Thyroid gland (tissue), 4 donors: ENCODE data around the gene FERD3L. TPM values are rescaled to one million over a fixed set of nuclear protein-coding genes. Genes with fewer than 3 reads are reported as not detected.
A peak's percentile ranks its signal among the peaks of the same experiment; 100 is the strongest.

Source experiments
- DNase-seq, 2 donors: peaks; one replicate each; pipeline ENCODE4 v3.0.0-alpha.2; 2019
- H3K27ac ChIP-seq, 3 donors: fragments of 200-600 bp; sonication (generic); 1 replicate in 2 of 3; 2 replicates in 1 of 3; pipeline ENCODE4 v1.5.1; 2016 to 2019; ENCODE audit warnings: mild to moderate bottlenecking in 1 of 3, moderate library complexity in 1 of 3
- H3K27me3 ChIP-seq: fragments of 200-600 bp; sonication (generic); one replicate; pipeline ENCODE4 v1.5.1; 2019
- H3K36me3 ChIP-seq, 2 donors: fragments of 200-600 bp; sonication (generic); one replicate each; pipeline ENCODE4 v1.5.1; 2016 to 2019
- H3K4me1 ChIP-seq, 2 donors: fragments of 200-600 bp; sonication (generic); one replicate each; pipeline ENCODE4 v1.5.1; 2017 to 2019
- H3K4me3 ChIP-seq, 3 donors: fragments of 200-600 bp; sonication (generic); replicated peaks in 1 of 3; 1 replicate in 2 of 3; 2 replicates in 1 of 3; pipeline ENCODE4 v1.5.1; 2016; ENCODE audit warnings: mild to moderate bottlenecking in 1 of 3
- H3K9me3 ChIP-seq: fragments of 200-600 bp; sonication (generic); one replicate; pipeline ENCODE4 v1.5.1; 2017
- POLR2A ChIP-seq, 2 donors: fragments of 450-650 bp; IDR thresholded peaks; one replicate each; pipeline ENCODE4 v1.6.1; 2017; ENCODE audit warnings: antibody characterized with exemption in 2 of 2, mild to moderate bottlenecking in 2 of 2, moderate library complexity in 1 of 2
- WGBS, 2 donors: methylation state at CpG; one replicate each; pipeline ENCODE4 v1.1.5; 2017; 5-methylcytosine and 5-hydroxymethylcytosine counted together
- intact Hi-C: fragments of 100-400 bp; cut with DNase I; formaldehyde crosslinking; loops from one replicate; pipeline ENCODE4 v1.15.1; 2023
- total RNA-seq, 4 donors: library from RNA; depleted of rRNA; stranded (reverse); fragments of >200 nt; gene quantifications; one replicate each; pipeline ENCODE4 v1.2.3, GENCODE V29; 2016
- TF ChIP-seq, protein P1 (sequence below), 6 experiments: fragments of 200-600 bp in 3 of 6; fragments of 450-650 bp in 3 of 6; sonication (generic) in 3 of 6; IDR thresholded peaks; one replicate each; pipeline ENCODE4 v1.5.1; 2016 to 2019; ENCODE audit warnings: antibody characterized with exemption in 6 of 6, mild to moderate bottlenecking in 2 of 6, inconsistent platforms in 1 of 6, moderate library complexity in 1 of 6

The FERD3L gene
- total RNA-seq, 4 donors from 2014 or later, result not detected

- H3K27ac ChIP-seq, result peak within 1 kb of the TSS in 2 of 3 donors; percentile 14 to 20
- 2 to 3% methylated on average over 13 to 21 of the region's 91 CpGs for WGBS, 2 donors
- peak within 1 kb of the TSS in 2 of 3 donors; percentile 18 to 44 for H3K4me3 ChIP-seq
- peaks cover 20 to 33% of the 10 kb centered on the region in 2 donors for H3K4me1 ChIP-seq
- no peaks in the 10 kb centered on the region for H3K36me3 ChIP-seq
- intact Hi-C loops, result no loop called here
- H3K9me3 ChIP-seq, result no peaks in the 10 kb centered on the region
- TF ChIP-seq POLR2A (IDR thresholded peaks at IDR 0.05), result no peak
- TF ChIP-seq, protein P1, sequence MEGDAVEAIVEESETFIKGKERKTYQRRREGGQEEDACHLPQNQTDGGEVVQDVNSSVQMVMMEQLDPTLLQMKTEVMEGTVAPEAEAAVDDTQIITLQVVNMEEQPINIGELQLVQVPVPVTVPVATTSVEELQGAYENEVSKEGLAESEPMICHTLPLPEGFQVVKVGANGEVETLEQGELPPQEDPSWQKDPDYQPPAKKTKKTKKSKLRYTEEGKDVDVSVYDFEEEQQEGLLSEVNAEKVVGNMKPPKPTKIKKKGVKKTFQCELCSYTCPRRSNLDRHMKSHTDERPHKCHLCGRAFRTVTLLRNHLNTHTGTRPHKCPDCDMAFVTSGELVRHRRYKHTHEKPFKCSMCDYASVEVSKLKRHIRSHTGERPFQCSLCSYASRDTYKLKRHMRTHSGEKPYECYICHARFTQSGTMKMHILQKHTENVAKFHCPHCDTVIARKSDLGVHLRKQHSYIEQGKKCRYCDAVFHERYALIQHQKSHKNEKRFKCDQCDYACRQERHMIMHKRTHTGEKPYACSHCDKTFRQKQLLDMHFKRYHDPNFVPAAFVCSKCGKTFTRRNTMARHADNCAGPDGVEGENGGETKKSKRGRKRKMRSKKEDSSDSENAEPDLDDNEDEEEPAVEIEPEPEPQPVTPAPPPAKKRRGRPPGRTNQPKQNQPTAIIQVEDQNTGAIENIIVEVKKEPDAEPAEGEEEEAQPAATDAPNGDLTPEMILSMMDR (IDR thresholded peaks at IDR 0.05), result no peak
- peaks cover 67% of the 10 kb centered on the region for H3K27me3 ChIP-seq
- DNase-seq, result peak in 1 of 2 donors; percentile 12
Observed at GRCh38 chr7:19117091-19117869, 27.9 kb downstream of the FERD3L start, which contains the start of gene TWIST1. TWIST1 (minus strand) TSS chr7:19117636; CDS start chr7:19117321, 315 bp downstream.

DNA sequence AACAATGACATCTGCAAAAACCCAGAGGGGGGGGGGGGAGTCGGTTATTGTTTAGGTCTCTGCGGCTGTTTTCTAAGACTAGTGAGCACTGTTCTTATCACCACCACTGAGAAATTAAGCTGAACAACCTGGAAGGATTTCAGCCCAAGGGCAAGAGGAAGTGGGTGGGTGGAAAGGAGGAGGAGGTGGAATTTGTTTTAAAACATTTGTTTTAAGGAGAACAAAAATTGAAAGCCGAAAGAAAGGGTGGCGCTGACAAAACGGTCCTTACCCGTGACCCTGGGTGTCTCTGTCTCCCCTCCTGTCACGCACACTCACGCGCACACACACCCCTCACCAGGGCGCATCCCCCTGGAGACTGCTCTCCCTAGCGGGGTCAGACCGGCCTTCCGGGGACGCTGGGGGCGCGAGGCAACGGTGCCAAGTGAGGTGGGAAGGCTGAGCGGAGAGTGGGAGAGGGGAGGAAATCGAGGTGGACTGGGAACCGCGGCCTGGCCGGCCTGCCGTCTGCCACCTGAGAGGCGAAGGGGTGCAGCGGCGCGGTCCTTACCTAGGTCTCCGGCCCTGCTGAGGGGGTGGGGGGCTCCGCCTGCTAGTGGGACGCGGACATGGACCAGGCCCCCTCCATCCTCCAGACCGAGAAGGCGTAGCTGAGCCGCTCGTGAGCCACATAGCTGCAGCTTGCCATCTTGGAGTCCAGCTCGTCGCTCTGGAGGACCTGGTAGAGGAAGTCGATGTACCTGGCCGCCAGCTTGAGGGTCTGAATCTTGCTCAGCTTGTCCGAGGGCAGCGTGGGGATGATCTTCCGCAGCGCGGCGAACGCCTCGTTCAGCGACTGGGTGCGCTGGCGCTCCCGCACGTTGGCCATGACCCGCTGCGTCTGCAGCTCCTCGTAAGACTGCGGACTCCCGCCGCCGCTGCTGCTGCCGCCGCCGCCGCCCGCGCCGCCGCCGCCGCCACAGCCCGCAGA is 28.8 kb downstream of the FERD3L start:
- H3K27me3 ChIP-seq, result peaks cover 69% of the 10 kb centered on the region
- peak in 1 of 2 donors; percentile 3 for DNase-seq

GRCh38 chr7:19114551-19114855 is 30.7 kb downstream of the FERD3L start:
- TF ChIP-seq, protein P1 (IDR thresholded peaks at IDR 0.05), result no peak
- no peak for TF ChIP-seq POLR2A (IDR thresholded peaks at IDR 0.05)
- 19 to 21% methylated on average over 2 of the region's 2 CpGs for WGBS, 2 donors
- H3K4me3 ChIP-seq, result no peak overlapping the region
- no peaks in the 10 kb centered on the region for H3K9me3 ChIP-seq
- no peaks in the 10 kb centered on the region for H3K36me3 ChIP-seq
- no peak overlapping the region for H3K27ac ChIP-seq
- peaks cover 20 to 34% of the 10 kb centered on the region in 2 donors for H3K4me1 ChIP-seq
- peaks cover 60% of the 10 kb centered on the region for H3K27me3 ChIP-seq
- no peak for DNase-seq
- intact Hi-C loops, result no loop called here

More for the DNA sequence above, 28.8 kb downstream of the FERD3L start:
- Histone ChIP-seq H3K4me1 (peaks cover 20 to 34% of the 10 kb centered on the region in 2 donors), H3K27ac (no peak overlapping the region), H3K36me3 (no peaks in the 10 kb centered on the region), H3K4me3 (peak overlapping the region in 2 of 3 donors; percentile 18 to 44), H3K9me3 (no peaks in the 10 kb centered on the region)
- intact Hi-C loops, result no loop called here
- TF ChIP-seq, protein P1 (IDR thresholded peaks at IDR 0.05), result no peak
- 1 to 3% methylated on average over 34 to 52 of the region's 70 CpGs for WGBS, 2 donors

DNA sequence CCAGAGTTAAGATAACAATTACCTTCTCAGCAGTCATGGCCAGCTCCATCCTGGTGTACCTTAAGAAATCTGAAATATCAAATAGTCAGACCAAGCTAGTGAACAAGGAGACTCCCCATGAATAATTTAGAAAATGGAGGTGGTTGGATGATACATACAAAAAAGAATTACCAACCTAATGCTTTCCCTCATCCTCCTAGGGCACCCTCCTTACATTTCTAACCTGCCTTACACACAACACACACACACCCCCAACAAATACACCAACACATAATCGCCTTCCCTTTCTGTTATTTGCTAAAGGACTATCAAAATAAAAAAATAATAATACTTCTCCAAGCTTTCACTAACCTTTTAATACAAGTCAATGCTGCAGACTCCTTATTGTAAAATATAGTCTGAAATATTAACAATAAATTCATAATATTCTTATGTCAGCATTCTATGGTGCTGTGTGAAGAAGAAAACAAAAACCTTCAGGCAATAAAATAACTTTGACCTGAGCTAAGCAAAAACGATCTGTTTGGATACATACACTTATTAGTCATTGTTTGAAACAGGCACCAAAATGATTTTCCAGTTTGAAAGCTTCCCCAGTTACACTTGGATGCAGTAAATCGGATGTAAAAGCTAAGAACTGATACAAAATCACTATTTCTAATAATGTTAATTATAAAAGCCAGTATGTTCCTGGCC is 31.2 kb downstream of the FERD3L start:
- Histone ChIP-seq H3K4me1 (peaks cover 20 to 34% of the 10 kb centered on the region in 2 donors), H3K9me3 (no peaks in the 10 kb centered on the region), H3K4me3 (no peak overlapping the region), H3K36me3 (no peaks in the 10 kb centered on the region), H3K27ac (no peak overlapping the region), H3K27me3 (peaks cover 56% of the 10 kb centered on the region)
- intact Hi-C loops, result no loop called here
- no peak for DNase-seq
- TF ChIP-seq POLR2A (IDR thresholded peaks at IDR 0.05), result no peak
- 29 to 30% methylated on average over 3 of the region's 3 CpGs for WGBS, 2 donors

DNA sequence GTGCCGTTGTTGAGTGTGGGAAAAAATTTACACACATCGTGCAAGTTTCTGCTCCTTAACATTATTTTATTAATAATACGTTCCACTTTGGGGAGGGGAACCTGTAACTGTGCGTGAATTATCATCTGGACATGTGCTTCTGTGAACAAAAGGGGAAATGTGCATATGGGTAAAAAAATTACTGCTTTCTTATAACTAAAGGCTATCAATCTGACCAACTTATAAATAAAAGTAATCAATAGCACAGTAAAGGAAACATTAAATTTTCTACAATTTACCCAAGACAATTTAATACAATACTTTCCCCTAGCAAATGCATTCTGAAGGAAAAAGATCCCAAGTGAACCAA is 32.2 kb downstream of the FERD3L start:
- intact Hi-C loops, result no loop called here
- WGBS, 2 donors, result 28 to 32% methylated on average over 4 of the region's 4 CpGs
- Histone ChIP-seq H3K9me3 (no peaks in the 10 kb centered on the region), H3K36me3 (no peaks in the 10 kb centered on the region), H3K27me3 (peaks cover 52% of the 10 kb centered on the region), H3K27ac (no peak overlapping the region), H3K4me1 (peaks cover 15 to 29% of the 10 kb centered on the region in 2 donors), H3K4me3 (no peak overlapping the region)
- TF ChIP-seq, protein P1 (IDR thresholded peaks at IDR 0.05), result no peak
- TF ChIP-seq POLR2A (IDR thresholded peaks at IDR 0.05), result no peak
- DNase-seq, result no peak
